Loucy (cell line): ENCODE results near the gene MICALL1.
A peak's percentile ranks its signal among the peaks of the same experiment; 100 is the strongest.

Source experiments
- H2AFZ ChIP-seq: fragments of 200-600 bp; sonication (generic); 2 replicates; pipeline ENCODE4 v1.6.0; 2016; ENCODE audit warnings: antibody characterized with exemption, mild to moderate bottlenecking, low read length, moderate library complexity
- H3F3A ChIP-seq: fragments of 200-600 bp; 2 replicates; pipeline ENCODE4 v1.6.0; 2016; ENCODE audit warnings: antibody characterized with exemption, low read depth, mild to moderate bottlenecking
- H3K27me3 ChIP-seq: fragments of 200-600 bp; sonication (generic); 2 replicates; pipeline ENCODE4 v1.6.1; 2014; ENCODE audit warnings: low read length, mild to moderate bottlenecking; ENCODE audit not compliant: insufficient read depth, poor library complexity, severe bottlenecking
- H3K36me3 ChIP-seq: fragments of 200-600 bp; sonication (generic); 2 replicates; pipeline ENCODE4 v1.6.1; 2016; ENCODE audit warnings: low read length; ENCODE audit not compliant: insufficient read depth
- H3K4me1 ChIP-seq: fragments of 200-600 bp; sonication (generic); 2 replicates; pipeline ENCODE4 v1.5.1; 2014; ENCODE audit warnings: low read length, mild to moderate bottlenecking; ENCODE audit not compliant: insufficient read depth, poor library complexity, severe bottlenecking
- H3K4me2 ChIP-seq: fragments of 200-600 bp; sonication (generic); 2 replicates; pipeline ENCODE4 v1.6.0; 2014; ENCODE audit warnings: antibody characterized with exemption, low read length, low read depth, mild to moderate bottlenecking; ENCODE audit not compliant: poor library complexity, severe bottlenecking
- H3K4me3 ChIP-seq: fragments of 200-600 bp; sonication (generic); 2 replicates; pipeline ENCODE4 v1.5.1; 2014; ENCODE audit warnings: low read length, mild to moderate bottlenecking, mixed read lengths; ENCODE audit not compliant: poor library complexity, severe bottlenecking
- H3K79me2 ChIP-seq: fragments of 200-600 bp; sonication (generic); 2 replicates; pipeline ENCODE4 v1.6.1; 2014; ENCODE audit warnings: low read length; ENCODE audit not compliant: insufficient read depth
- H3K9ac ChIP-seq: fragments of 200-600 bp; sonication (generic); 2 replicates; pipeline ENCODE4 v1.6.0; 2014; ENCODE audit warnings: mild to moderate bottlenecking, low read depth, low read length, moderate library complexity; ENCODE audit not compliant: poor library complexity, severe bottlenecking
- H3K9me2 ChIP-seq: fragments of 200-600 bp; sonication (generic); replicated peaks from 2 replicates; pipeline ENCODE4 v1.6.1; 2016; ENCODE audit warnings: low read depth, low read length, mixed read lengths
- H3K9me3 ChIP-seq: fragments of 200-600 bp; sonication (generic); 2 replicates; pipeline ENCODE4 v1.6.1; 2014; ENCODE audit warnings: mild to moderate bottlenecking, antibody characterized with exemption, low read length, low read depth; ENCODE audit not compliant: insufficient read depth
- H4K20me1 ChIP-seq: fragments of 200-600 bp; sonication (generic); 2 replicates; pipeline ENCODE4 v1.6.0; 2014; ENCODE audit warnings: antibody characterized with exemption, low read length, mild to moderate bottlenecking; ENCODE audit not compliant: insufficient read depth, poor library complexity, severe bottlenecking
- CTCF ChIP-seq: fragments of 200-600 bp; sonication (generic); conservative IDR thresholded peaks from 2 replicates; pipeline ENCODE4 v1.5.1; 2014; ENCODE audit warnings: mild to moderate bottlenecking, antibody characterized with exemption, low read length
- EZH2phosphoT487 ChIP-seq: fragments of 200-600 bp; IDR thresholded peaks from 2 replicates; pipeline ENCODE4 v1.6.1; 2018; ENCODE audit warnings: antibody characterized with exemption, mild to moderate bottlenecking, moderate library complexity, borderline replicate concordance

The MICALL1 gene

GRCh38 chr22:37957232-37957631 is 51.1 kb downstream of the MICALL1 start:
- Histone ChIP-seq H3K4me3 (no peak overlapping the region), H3K79me2 (peaks cover 26% of the 10 kb centered on the region), H3K27me3 (no peaks in the 10 kb centered on the region), H3K4me2 (peak overlapping the region; percentile 21), H3K9ac (no peak overlapping the region), H4K20me1 (peaks cover 7% of the 10 kb centered on the region), H3F3A (no peaks in the 10 kb centered on the region), H3K36me3 (peaks cover 30% of the 10 kb centered on the region; the same call in 1 of the 2 replicates), H3K9me3 (no peaks in the 10 kb centered on the region), H3K9me2 (no peaks in the 10 kb centered on the region), H2AFZ (no peak overlapping the region), H3K4me1 (peaks cover 18% of the 10 kb centered on the region)
- no peak for TF ChIP-seq CTCF
- TF ChIP-seq EZH2phosphoT487 = no peak

GRCh38 chr22:37959231-37959825 is 53.2 kb downstream of the MICALL1 start:
- Histone ChIP-seq H3K4me3 (no peak overlapping the region), H2AFZ (no peak overlapping the region), H3K9me2 (no peaks in the 10 kb centered on the region), H3K4me1 (peaks cover 13% of the 10 kb centered on the region), H3K27me3 (no peaks in the 10 kb centered on the region), H3K9me3 (no peaks in the 10 kb centered on the region), H3K4me2 (no peak overlapping the region), H3K36me3 (peaks cover 33% of the 10 kb centered on the region; the same call in 1 of the 2 replicates), H4K20me1 (peaks cover 6% of the 10 kb centered on the region), H3F3A (no peaks in the 10 kb centered on the region), H3K79me2 (peaks cover 17% of the 10 kb centered on the region), H3K9ac (no peak overlapping the region)
- TF ChIP-seq EZH2phosphoT487 (no peak), CTCF (no peak)

GRCh38 chr22:37961062-37961461 is 55.0 kb downstream of the MICALL1 start:
- peaks cover 36% of the 10 kb centered on the region; the same call in 1 of the 2 replicates for H3K36me3 ChIP-seq
- H3K4me1 ChIP-seq = peaks cover 5% of the 10 kb centered on the region
- H3K4me3 ChIP-seq = no peak overlapping the region
- no peak for TF ChIP-seq EZH2phosphoT487
- no peak for TF ChIP-seq CTCF
- H3K27me3 ChIP-seq = no peaks in the 10 kb centered on the region
- 0 out of 2 replicates have a peak, but pooled peaks cover 7% of the 10 kb centered on the region for H3K79me2 ChIP-seq
- H3K4me2 ChIP-seq = no peak overlapping the region
- H2AFZ ChIP-seq = no peak overlapping the region
- H3K9me2 ChIP-seq = no peaks in the 10 kb centered on the region
- no peak overlapping the region for H3K9ac ChIP-seq
- H3K9me3 ChIP-seq = no peaks in the 10 kb centered on the region
- no peaks in the 10 kb centered on the region for H4K20me1 ChIP-seq
- no peaks in the 10 kb centered on the region for H3F3A ChIP-seq
